GM19452 (cell line): ENCODE measurements around the gene VNN1.
"Not testable (repeated sequence)": the region's sequence is repeated elsewhere in the genome, so short reads cannot be mapped to it uniquely, and the experiment has no call there.

ENCODE experiments used
- ATAC-seq: cut with Tn5 transposase; IDR thresholded peaks from one replicate; pipeline ENCODE4 v1.9.1; 2021; ENCODE audit not compliant: unreplicated experiment

Gene VNN1

GRCh38 chr6:132725947-132726607 is 12.2 kb upstream of the VNN1 start:
- ATAC-seq = peak; percentile 83

- no peak for ATAC-seq
Observed at GRCh38 chr6:132725471-132725870, 11.6 kb upstream of the VNN1 start.

GRCh38 chr6:132719736-132720448 is 6.0 kb upstream of the VNN1 start:
- ATAC-seq = no peak

- ATAC-seq = no peak
Observed at GRCh38 chr6:132715881-132716637, 2.2 kb upstream of the VNN1 start.

- ATAC-seq = no peak
Observed at GRCh38 chr6:132715204-132715603, 1.3 kb upstream of the VNN1 start.

- no peak for ATAC-seq
Observed at GRCh38 chr6:132714160-132714559, 305 bp upstream of the VNN1 start.

- no peak for ATAC-seq
Observed at GRCh38 chr6:132712366-132712765, 1.5 kb downstream of the VNN1 start.

GRCh38 chr6:132708771-132709170 is 5.1 kb downstream of the VNN1 start:
- ATAC-seq = no peak

- ATAC-seq = no peak
Observed at GRCh38 chr6:132708002-132708401, 5.9 kb downstream of the VNN1 start.

- ATAC-seq = not testable (repeated sequence)
Observed at GRCh38 chr6:132706756-132707155, 7.1 kb downstream of the VNN1 start.

GRCh38 chr6:132703936-132704335 is 9.9 kb downstream of the VNN1 start:
- ATAC-seq = no peak

- no peak for ATAC-seq
Observed at GRCh38 chr6:132698608-132699007, 15.2 kb downstream of the VNN1 start.

GRCh38 chr6:132695773-132696172 is 18.1 kb downstream of the VNN1 start:
- no peak for ATAC-seq

GRCh38 chr6:132693478-132693877 is 20.4 kb downstream of the VNN1 start:
- no peak for ATAC-seq

- no peak for ATAC-seq
Observed at GRCh38 chr6:132690678-132691077, 23.2 kb downstream of the VNN1 start.

- ATAC-seq = no peak
Observed at GRCh38 chr6:132687306-132687705, 26.5 kb downstream of the VNN1 start.

GRCh38 chr6:132686531-132686930 is 27.3 kb downstream of the VNN1 start:
- no peak for ATAC-seq

- ATAC-seq = no peak
Observed at GRCh38 chr6:132685009-132685408, 28.8 kb downstream of the VNN1 start.

GRCh38 chr6:132684272-132684671 is 29.6 kb downstream of the VNN1 start:
- no peak for ATAC-seq

- ATAC-seq = no peak
Observed at GRCh38 chr6:132683543-132683942, 30.3 kb downstream of the VNN1 start.

GRCh38 chr6:132679094-132679493 is 34.8 kb downstream of the VNN1 start:
- not testable (repeated sequence) for ATAC-seq

- ATAC-seq = no peak
Observed at GRCh38 chr6:132675749-132676148, 38.1 kb downstream of the VNN1 start.
